ENCODE measurements around the gene CERT1.
"Not testable (repeated sequence)": the region's sequence is repeated elsewhere in the genome, so short reads cannot be mapped to it uniquely, and the experiment has no call there.

CERT1 gene

GRCh38 chr5:75342836-75343235, 168.6 kb downstream of the CERT1 start:
- DNase-seq (ENCODE audit: low spot score), result no peak

- no peak for DNase-seq (ENCODE audit: low spot score)
Measured at GRCh38 chr5:75341934-75342333, 169.5 kb downstream of the CERT1 start.

- peak; percentile 21 for DNase-seq (ENCODE audit: low spot score)
Measured at GRCh38 chr5:75340714-75341478, 170.5 kb downstream of the CERT1 start.

- no peak for DNase-seq (ENCODE audit: low spot score)
Measured at GRCh38 chr5:75338408-75338807, 173.0 kb downstream of the CERT1 start.

GRCh38 chr5:75337366-75338021, 173.9 kb downstream of the CERT1 start:
- peak; percentile 62 for DNase-seq (ENCODE audit: low spot score)

- DNase-seq (ENCODE audit: low spot score), result peak; percentile 99
Measured at GRCh38 chr5:75336615-75337336, 174.7 kb downstream of the CERT1 start, which contains the start of gene HMGCR. TSS of gene HMGCR (plus strand) at chr5:75337220. CDS start at chr5:75342606, 5,386 bp downstream.

- DNase-seq (ENCODE audit: low spot score), result peak; percentile 95
Measured at GRCh38 chr5:75335952-75336614, 175.3 kb downstream of the CERT1 start.

- no peak for DNase-seq (ENCODE audit: low spot score)
Measured at GRCh38 chr5:75335486-75335885, 175.9 kb downstream of the CERT1 start.

GRCh38 chr5:75334413-75334812, 177.0 kb downstream of the CERT1 start:
- not testable (repeated sequence) for DNase-seq (ENCODE audit: low spot score)

GRCh38 chr5:75333759-75334158, 177.7 kb downstream of the CERT1 start:
- not testable (repeated sequence) for DNase-seq (ENCODE audit: low spot score)

GRCh38 chr5:75331095-75332090, 180.0 kb downstream of the CERT1 start:
- no peak for DNase-seq (ENCODE audit: low spot score)

GRCh38 chr5:75330404-75330803, 181.0 kb downstream of the CERT1 start:
- no peak for DNase-seq (ENCODE audit: low spot score)
